PC-3 (cell line): ENCODE measurements around the gene SENP7. TPM values are rescaled to one million over a fixed set of nuclear protein-coding genes. Genes with fewer than 3 reads are reported as not detected.

Experiments
- ATAC-seq: fragments of 200-7000 bp; cut with Tn5 transposase; 2 replicates; pipeline ENCODE4 v1.9.1; 2020; ENCODE audit warnings: mild to moderate bottlenecking, moderate library complexity
- BruUV-seq: library from RNA; stranded (reverse); fragments of 400-500 nt; replicated peaks from 2 replicates; lab custom pipeline; 2021; lab: Mats Ljungman, UMichigan
- CTCF ChIA-PET: fragments of 300-600 bp; sonication (Branson Sonifier 250); formaldehyde crosslinking; loops from one replicate; lab custom pipeline; 2022; ENCODE audit warnings: antibody characterized with exemption; lab: Charles Lee
- POLR2A ChIA-PET: fragments of 300-600 bp; sonication (Branson Sonifier 250); formaldehyde crosslinking; loops from one replicate; lab custom pipeline; 2022; ENCODE audit warnings: antibody characterized with exemption; ENCODE audit not compliant: unreplicated experiment; lab: Charles Lee
- DNase-seq: peaks from one replicate; pipeline ENCODE4 v3.0.0-alpha.2; 2015
- H2AFZ ChIP-seq: fragments of 300-600 bp; sonication (generic); 2 replicates; pipeline ENCODE4 v1.6.0; 2016; ENCODE audit warnings: antibody characterized with exemption, low read length
- H3F3A ChIP-seq: fragments of 300-600 bp; sonication (generic); one replicate; pipeline ENCODE4 v1.6.0; 2017; ENCODE audit warnings: antibody characterized with exemption, low read length, control low read depth, mild to moderate bottlenecking; ENCODE audit not compliant: unreplicated experiment
- H3K27ac ChIP-seq: fragments of 300-600 bp; sonication (generic); 2 replicates; pipeline ENCODE4 v1.5.1; 2016; ENCODE audit warnings: mild to moderate bottlenecking, low read length
- H3K27me3 ChIP-seq: fragments of 300-600 bp; sonication (generic); 2 replicates; pipeline ENCODE4 v1.6.1; 2016; ENCODE audit warnings: low read length, mixed read lengths
- H3K36me3 ChIP-seq: fragments of 300-600 bp; sonication (generic); 2 replicates; pipeline ENCODE4 v1.6.1; 2016; ENCODE audit warnings: low read depth, mixed run types, low read length, mixed read lengths
- H3K4me1 ChIP-seq: fragments of 300-600 bp; sonication (generic); 2 replicates; pipeline ENCODE4 v1.5.1; 2016; ENCODE audit warnings: low read length; ENCODE audit not compliant: insufficient read depth
- H3K4me2 ChIP-seq: fragments of 300-600 bp; sonication (generic); 2 replicates; pipeline ENCODE4 v1.6.0; 2016; ENCODE audit warnings: low read length
- H3K4me3 ChIP-seq: fragments of 300-600 bp; sonication (generic); 2 replicates; pipeline ENCODE4 v1.5.1; 2016; ENCODE audit warnings: mild to moderate bottlenecking, low read length, mixed read lengths
- H3K79me2 ChIP-seq: fragments of 300-600 bp; sonication (generic); 2 replicates; pipeline ENCODE4 v1.6.1; 2017; ENCODE audit warnings: low read length, mixed read lengths
- H3K9ac ChIP-seq: fragments of 300-600 bp; sonication (generic); 2 replicates; pipeline ENCODE4 v1.6.0; 2016; ENCODE audit warnings: mild to moderate bottlenecking, low read length
- H3K9me2 ChIP-seq: fragments of 300-600 bp; sonication (generic); replicated peaks from 2 replicates; pipeline ENCODE4 v1.6.1; 2016; ENCODE audit warnings: mixed run types, low read length, mixed read lengths
- H3K9me3 ChIP-seq: fragments of 300-600 bp; sonication (generic); 2 replicates; pipeline ENCODE4 v1.6.1; 2016; ENCODE audit warnings: low read length, mixed read lengths
- H4K20me1 ChIP-seq: fragments of 300-600 bp; sonication (generic); 2 replicates; pipeline ENCODE4 v1.6.1; 2016; ENCODE audit warnings: low read length, mixed read lengths
- CTCF ChIP-seq: fragments of 300-600 bp; sonication (generic); conservative IDR thresholded peaks from 2 replicates; pipeline ENCODE4 v1.5.1; 2017; ENCODE audit warnings: antibody characterized with exemption, low read depth, mild to moderate bottlenecking, low read length
- EZH2 ChIP-seq: fragments of 300-600 bp; sonication (generic); IDR thresholded peaks from one replicate; pipeline ENCODE4 v1.6.1; 2017; ENCODE audit warnings: antibody characterized with exemption, mild to moderate bottlenecking, low read length; ENCODE audit not compliant: unreplicated experiment
- EZH2phosphoT487 ChIP-seq: fragments of 300-600 bp; sonication (generic); IDR thresholded peaks from 2 replicates; pipeline ENCODE4 v1.6.1; 2018; ENCODE audit warnings: mild to moderate bottlenecking, antibody characterized with exemption, low read length, borderline replicate concordance
- intact Hi-C: fragments of 100-400 bp; cut with micrococcal nuclease; formaldehyde crosslinking; loops from 2 replicates; pipeline ENCODE4 v1.9.0; 2023
- total RNA-seq: library from RNA; depleted of rRNA; stranded (reverse); fragments of >200 nt; gene quantifications from 2 replicates; pipeline ENCODE4 v1.2.3, GENCODE V29; 2014

Gene SENP7
- total RNA-seq, 1 experiment from 2014 or later = 4.8 TPM

GRCh38 chr3:101351829-101352228, 161.2 kb downstream of the SENP7 start:
- intact Hi-C loops = no loop called here
- H2AFZ ChIP-seq = no peak overlapping the region
- no peak overlapping the region for H3K9ac ChIP-seq
- H4K20me1 ChIP-seq = no peaks in the 10 kb centered on the region
- H3K9me2 ChIP-seq = no peaks in the 10 kb centered on the region
- ChIA-PET CTCF (no interaction called here), POLR2A (no interaction called here)
- H3K4me3 ChIP-seq = no peak overlapping the region
- H3K4me1 ChIP-seq = no peaks in the 10 kb centered on the region
- ATAC-seq = no peak
- no peak overlapping the region for H3K27ac ChIP-seq
- no peaks in the 10 kb centered on the region for H3K79me2 ChIP-seq
- no peaks in the 10 kb centered on the region for H3F3A ChIP-seq
- peaks cover 4% of the 10 kb centered on the region; the same call in 1 of the 2 replicates for H3K36me3 ChIP-seq
- TF ChIP-seq CTCF (no peak), EZH2phosphoT487 (no peak)
- H3K9me3 ChIP-seq = no peaks in the 10 kb centered on the region
- no peak overlapping the region for H3K4me2 ChIP-seq
- no peaks in the 10 kb centered on the region for H3K27me3 ChIP-seq
- no TSS peak for BruUV-seq
- peak; percentile 11 for DNase-seq

GRCh38 chr3:101340591-101340990, 172.4 kb downstream of the SENP7 start:
- no peak for TF ChIP-seq CTCF
- TF ChIP-seq EZH2 = no peak
- no peak for TF ChIP-seq EZH2phosphoT487
- Histone ChIP-seq H3K27me3 (no peaks in the 10 kb centered on the region), H3K4me3 (no peak overlapping the region), H3K4me2 (no peak overlapping the region), H4K20me1 (no peaks in the 10 kb centered on the region), H3K4me1 (peaks cover 11% of the 10 kb centered on the region), H2AFZ (no peak overlapping the region), H3K9me2 (no peaks in the 10 kb centered on the region), H3K79me2 (no peaks in the 10 kb centered on the region), H3K9me3 (no peaks in the 10 kb centered on the region), H3K27ac (no peak overlapping the region), H3K36me3 (no peaks in the 10 kb centered on the region), H3F3A (no peaks in the 10 kb centered on the region), H3K9ac (no peak overlapping the region)
- CTCF ChIA-PET = interaction anchor here (0.6 kb wide), 1 partner anchor 737 kb away, joined by 3 read pairs; no protein-coding TSS in a partner anchor
- ATAC-seq = peak; percentile 96
- POLR2A ChIA-PET = no interaction called here
- intact Hi-C loops = no loop called here
- peak; percentile 68 for DNase-seq
- BruUV-seq = no TSS peak

GRCh38 chr3:101333883-101334282, 179.1 kb downstream of the SENP7 start:
- no peaks in the 10 kb centered on the region for H3F3A ChIP-seq
- H3K4me1 ChIP-seq = no peaks in the 10 kb centered on the region
- no peak overlapping the region for H3K27ac ChIP-seq
- DNase-seq (no peak), ATAC-seq (no peak)
- no TSS peak for BruUV-seq
- no peak for TF ChIP-seq EZH2phosphoT487
- no peak for TF ChIP-seq CTCF
- TF ChIP-seq EZH2 = no peak
- H3K79me2 ChIP-seq = no peaks in the 10 kb centered on the region
- no peaks in the 10 kb centered on the region for H4K20me1 ChIP-seq
- no peak overlapping the region for H3K4me2 ChIP-seq
- H3K9me3 ChIP-seq = no peaks in the 10 kb centered on the region
- H3K9ac ChIP-seq = no peak overlapping the region
- H3K4me3 ChIP-seq = no peak overlapping the region
- H3K9me2 ChIP-seq = no peaks in the 10 kb centered on the region
- H3K36me3 ChIP-seq = no peaks in the 10 kb centered on the region
- H3K27me3 ChIP-seq = no peaks in the 10 kb centered on the region
- H2AFZ ChIP-seq = no peak overlapping the region
- intact Hi-C loops = no loop called here
- ChIA-PET CTCF (no interaction called here), POLR2A (no interaction called here)
